COLO668 (cell line): Measurements from ENCODE around the gene CARD18.

Source experiments
- DNase-seq: peaks from one replicate; lab custom pipeline; 2025; ENCODE audit not compliant: unreplicated experiment; lab: John Stamatoyannopoulos, UW

CARD18 gene, protein sequence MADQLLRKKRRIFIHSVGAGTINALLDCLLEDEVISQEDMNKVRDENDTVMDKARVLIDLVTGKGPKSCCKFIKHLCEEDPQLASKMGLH

DNA sequence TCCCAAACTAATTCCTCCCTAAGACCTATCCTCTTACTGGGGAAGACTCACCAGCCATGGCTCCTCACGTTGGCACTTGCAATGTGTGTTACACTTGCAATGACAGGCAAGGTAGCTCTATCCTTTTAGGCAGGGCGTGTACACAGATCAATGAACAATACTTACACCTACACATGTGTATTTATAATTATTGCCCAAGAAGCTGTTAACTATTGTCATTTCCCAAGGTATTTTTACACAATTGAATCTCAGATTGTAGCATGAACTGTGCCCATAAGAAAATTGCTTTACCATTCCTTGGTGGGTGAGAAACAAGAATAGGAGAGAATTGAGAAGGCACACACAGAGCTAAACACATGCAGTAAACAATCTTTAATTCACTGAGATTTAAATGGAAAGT lies at the start of gene CARD18:
CARD18 (minus strand) TSS at position 101 of the 400 bp plus-strand sequence; CDS start at position 58, 43 bp downstream.
- DNase-seq: no peak

DNA sequence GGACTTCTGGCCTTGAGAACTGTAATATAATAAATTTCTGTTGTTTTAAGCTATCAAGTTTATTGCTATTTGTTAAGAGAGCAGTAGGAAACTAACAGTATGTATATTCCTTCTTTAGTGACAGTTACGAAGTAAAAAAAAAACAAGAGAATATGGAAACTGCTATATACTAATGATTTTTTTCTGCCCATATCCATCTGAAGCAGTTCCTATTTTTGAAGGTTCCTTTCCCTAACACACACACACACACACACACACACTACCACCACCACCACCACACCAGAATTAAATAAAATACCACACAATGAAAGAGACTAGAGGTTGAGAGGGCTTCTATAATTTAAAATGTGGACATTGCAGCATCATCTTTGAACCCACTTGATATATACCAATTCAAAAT lies 44.4 kb upstream of the CARD18 start:
- DNase-seq: no peak

DNA sequence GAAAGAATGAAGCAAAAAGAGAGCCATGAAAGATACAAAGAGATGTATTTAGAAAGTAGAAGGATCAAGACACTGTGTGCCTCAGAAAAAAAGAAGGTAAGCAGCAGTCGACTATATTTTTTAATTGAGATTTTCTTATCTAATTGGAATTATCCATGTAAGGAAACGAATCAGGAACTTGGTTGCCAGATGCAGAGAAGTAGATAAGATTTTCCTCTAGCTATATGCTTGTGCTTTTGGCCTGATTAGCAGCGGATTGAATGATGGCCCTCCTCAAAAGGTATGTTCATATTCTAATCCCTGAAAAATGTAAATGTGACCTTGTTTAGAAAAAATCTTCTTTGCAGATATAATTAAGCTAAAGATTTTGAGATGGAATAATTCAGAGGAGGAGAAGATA lies 43.9 kb upstream of the CARD18 start:
- DNase-seq: no peak

DNA sequence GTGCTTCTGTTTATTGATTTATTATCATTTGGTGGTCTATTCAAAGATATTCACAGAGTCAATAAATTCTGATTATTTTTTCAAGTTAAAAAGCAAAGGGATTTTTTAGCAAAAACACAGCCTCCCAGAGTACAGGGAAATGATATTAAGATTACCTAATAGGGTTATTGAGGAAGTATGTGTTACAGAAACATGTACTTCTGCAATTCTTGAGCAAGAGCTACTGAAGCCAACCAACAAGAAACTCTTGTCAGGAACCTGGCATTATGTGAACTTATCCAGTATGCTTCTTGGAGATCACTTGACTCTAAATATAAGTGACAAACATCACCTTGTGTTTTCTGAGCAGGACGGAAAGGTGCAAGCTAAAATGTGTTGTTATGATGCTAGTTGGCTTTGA lies 42.0 kb upstream of the CARD18 start:
- DNase-seq: no peak

DNA sequence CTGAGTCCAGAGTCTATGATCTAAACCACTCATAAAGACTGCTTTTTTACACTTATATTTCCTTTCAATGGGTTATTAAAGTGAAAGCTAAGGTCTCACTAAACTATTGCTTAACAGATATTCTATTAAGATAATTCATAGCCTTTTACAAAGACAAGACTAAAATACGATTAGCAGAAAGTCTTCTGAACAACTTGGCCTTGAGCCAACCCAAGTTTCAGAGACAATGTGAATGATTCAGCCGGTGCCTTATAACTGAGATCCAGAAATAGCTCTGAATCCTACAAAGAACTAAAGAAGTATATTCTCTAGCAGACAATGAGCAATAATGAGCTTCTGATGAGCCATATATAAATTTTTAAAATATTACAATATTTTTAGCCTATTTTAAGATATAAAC lies 41.5 kb upstream of the CARD18 start:
- no peak for DNase-seq

DNA sequence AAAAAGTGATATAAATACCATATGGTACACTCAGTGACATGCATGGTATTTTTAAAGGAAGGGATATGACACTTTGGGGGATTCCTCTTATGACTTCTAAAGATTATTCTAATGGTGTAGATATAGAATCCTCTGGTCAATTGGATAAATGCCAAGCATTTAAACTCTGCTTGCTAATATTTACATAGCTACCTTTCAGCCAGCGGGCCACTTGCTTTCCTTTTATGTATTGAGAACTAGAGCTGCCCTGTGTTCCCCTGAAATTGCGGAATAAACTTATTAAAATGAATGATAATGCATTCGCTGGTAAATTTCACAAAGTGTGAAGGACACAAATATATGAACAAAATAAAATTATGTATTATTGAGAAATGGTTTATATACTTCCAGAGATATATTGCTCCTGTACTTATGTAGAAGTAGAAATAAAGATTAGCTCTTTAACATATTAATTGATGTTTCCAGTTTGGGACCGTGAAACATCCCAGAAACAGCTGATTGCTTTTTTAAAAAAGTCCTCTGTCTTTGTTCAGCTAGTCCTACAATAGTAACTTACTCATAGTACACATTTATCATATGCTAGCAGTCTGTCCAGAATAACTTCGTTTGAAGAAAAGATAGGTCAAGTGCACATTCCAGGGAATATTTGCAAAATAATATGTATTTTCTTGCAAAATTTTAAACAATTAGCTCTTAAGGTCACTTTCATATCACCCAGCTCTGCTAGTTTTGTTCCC lies 40.1 kb upstream of the CARD18 start:
- no peak for DNase-seq

DNA sequence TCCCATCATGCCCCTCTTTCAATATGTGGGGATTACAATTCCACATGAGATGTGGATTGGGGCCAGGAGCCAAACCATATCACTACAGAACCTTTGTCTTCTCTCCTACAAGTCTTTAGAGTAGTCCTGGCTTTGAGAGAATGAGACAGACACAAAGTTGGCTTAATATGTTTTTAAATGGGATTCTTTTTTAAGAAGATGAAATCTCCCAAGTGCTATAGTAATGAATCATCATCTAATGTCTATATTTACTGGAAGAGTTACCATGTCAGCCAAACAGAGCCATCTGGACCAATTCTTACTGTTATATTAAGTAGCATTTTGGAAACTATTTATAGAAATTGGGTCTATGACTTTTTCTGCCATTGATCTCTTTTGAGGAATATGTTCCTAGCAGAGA lies 38.1 kb upstream of the CARD18 start:
- DNase-seq: no peak

DNA sequence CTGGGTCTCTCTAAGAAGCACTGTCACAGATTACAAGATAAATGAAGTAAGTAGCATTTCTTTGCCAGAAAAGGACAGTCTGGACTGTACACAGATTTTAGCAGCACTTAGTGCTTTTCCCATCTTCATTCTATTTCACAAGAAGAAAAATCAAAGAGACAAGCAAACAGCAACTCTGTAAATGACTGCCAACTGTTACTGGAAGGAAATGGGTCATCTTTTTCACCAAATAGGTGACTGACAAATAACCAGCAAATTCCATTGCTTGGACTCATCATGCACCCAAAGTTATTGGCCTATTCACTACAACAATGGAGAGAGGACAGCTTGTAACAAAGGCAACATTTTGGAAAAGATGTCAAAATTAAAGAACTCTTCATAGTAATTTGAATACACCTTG lies 28.9 kb upstream of the CARD18 start:
- DNase-seq: no peak

DNA sequence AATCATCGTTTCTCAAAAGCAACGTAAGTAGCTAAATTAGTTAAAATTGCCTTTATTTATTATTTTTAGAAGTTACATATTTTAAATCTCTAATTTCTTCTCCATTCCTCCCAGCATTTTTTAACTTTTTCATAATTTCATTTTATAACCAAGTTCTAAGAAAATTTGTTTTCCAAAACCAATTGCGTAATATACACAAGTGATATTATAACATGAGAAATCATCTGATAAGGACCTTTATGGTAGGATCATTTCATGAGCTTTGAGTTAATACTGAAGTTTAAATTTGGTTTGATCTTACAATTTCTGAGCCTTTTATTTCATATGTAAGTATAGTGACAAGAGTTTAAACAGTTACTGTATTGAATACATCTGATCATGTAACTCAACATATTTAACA lies 27.7 kb upstream of the CARD18 start:
- DNase-seq: no peak

DNA sequence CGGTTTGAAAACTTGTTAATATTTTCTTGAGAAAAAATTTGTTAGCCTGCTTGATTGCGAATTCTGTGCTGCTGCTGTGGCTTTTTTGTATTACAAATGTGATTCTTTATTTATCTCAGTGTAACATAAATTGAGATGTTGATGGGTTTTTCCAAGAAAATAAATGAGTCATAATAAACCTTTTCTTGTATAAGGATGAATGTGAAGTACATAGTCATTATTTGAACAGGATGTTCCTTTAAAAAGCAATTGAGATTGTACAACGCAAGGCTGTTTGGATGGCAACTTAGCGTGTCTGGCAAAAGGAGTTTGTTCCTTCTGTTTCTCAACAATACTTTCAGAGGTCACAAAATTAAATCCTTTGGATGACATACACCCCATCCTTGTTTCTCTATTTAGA lies 24.6 kb upstream of the CARD18 start:
- no peak for DNase-seq

DNA sequence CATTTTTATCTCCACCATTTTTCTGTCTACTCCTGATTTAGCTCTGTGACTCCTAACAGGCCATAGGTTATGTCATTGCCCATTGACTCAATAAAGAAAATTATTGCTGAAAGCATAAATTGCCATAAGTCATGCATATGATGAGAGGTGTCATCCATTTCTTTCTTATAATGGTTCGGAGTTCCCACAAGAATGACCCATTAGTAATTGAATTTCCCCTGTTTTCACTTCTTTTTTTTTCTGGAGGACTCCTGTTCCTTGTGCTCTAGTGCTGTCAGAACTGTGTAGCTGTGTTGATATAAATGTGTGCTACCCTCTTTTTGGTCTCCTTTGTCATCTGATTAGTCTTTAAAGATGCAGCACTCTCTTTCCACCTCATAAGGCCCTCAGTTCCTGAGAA lies 22.9 kb upstream of the CARD18 start:
- DNase-seq: no peak

DNA sequence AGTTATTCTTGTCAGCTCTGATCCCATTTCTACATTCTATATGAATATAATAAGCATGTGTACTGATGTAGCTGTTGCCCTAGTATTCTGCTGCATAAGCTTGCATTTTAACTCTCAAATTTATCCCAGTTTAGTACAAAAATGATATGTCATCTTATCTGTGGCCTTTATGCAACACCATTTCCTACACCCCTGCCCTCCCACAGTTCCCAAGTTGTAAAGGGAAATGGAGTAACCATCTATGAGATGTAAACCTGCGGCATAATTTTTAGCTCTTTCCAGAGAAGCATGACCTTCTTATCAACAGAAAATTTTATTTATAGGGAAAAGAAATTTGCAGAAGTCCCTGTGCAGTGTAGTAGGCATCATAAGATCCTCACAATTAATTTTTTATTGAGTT lies 18.9 kb upstream of the CARD18 start:
- no peak for DNase-seq

DNA sequence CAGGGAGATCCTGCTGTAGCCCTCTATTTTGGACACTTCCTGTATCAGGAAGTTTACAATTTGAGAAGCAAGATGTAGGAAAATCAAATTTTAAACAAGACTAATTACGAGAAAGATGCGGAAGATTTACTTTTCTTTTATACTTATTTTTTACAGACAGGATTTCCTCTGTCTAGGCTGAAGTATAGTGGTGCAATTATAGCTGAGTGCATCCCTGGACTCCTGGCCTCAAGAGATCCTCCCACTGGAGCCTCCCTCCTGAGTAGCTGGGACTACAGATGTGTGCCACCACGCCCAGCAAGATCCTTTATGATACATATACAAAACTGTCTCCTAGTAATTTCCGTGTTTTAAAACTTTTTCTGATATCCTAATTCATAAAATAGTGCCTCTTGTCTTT lies 17.2 kb upstream of the CARD18 start:
- no peak for DNase-seq

DNA sequence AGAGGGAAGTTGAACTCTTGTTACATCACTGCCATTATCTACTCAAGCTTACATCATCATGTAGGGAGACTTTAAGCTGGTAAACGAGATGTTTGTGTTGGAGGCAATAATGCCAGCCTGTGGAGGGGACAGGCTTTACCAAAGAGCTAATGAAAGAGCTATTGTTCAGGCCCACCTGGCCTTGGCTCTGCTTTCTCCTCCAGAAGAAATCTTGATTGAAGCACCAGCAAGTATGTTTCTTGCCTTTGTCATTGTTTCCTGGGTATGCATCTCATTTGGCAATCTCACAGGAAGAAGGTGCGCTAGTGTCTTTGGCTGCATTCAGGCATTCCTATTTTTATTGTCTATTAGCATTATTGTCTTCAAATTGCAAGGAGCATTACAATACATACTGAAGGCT lies 16.7 kb upstream of the CARD18 start:
- no peak for DNase-seq

DNA sequence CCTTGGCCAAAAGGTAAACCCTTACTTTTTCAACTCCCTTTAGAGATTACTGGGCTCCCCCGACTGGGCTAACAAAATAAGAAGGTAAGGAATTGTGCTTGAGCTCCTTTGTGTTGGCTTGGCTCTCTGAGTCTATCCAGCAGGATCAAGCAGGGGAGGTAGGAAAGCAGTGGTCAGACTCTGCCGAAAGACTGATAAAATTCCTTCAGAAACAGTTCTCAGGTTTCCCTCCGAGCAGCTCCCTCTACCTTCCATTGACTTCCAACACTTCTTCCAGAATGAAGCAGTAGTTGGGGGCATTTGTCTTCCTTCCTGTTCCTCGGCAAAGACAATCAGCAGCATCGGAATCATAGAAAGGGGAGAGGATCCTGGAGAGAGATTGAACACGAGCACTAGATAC lies 16.1 kb upstream of the CARD18 start:
- no peak for DNase-seq

DNA sequence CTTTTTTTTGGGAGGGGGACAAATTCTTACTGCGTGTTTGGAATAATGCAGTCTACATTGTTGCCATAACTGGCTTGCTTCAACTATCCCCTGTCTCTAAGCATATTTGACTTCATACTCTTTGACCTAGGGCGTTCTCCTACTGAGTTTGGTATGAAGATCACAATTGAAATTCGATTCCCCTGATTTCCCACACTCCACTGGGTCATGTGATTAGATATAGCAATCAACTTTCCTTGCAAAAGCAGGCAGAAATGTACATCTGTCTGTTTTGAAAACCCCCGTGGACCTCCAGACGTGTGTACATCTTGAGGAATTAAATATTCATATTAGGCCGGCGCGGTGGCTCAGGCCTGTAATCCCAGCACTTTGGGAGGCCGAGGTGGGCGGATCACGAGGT lies 13.8 kb upstream of the CARD18 start:
- no peak for DNase-seq

DNA sequence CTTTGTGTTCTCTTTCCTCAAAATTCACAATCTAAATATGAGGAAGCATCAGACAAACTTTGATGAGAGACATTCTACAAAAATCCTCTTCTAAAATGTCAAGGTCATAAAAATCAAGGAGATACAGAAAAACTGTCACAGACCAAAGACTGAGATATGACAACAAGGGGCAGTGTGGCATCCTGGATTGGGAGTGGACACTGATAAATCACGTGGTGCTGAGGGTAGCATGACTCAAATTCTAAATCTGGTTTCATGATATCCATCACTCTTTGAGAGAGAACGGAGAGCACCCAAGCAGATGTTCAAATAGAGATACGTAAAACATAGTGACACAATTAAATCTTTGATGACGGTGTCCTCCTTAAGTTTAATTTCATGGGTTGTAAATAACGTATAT lies 13.0 kb upstream of the CARD18 start:
- no peak for DNase-seq

DNA sequence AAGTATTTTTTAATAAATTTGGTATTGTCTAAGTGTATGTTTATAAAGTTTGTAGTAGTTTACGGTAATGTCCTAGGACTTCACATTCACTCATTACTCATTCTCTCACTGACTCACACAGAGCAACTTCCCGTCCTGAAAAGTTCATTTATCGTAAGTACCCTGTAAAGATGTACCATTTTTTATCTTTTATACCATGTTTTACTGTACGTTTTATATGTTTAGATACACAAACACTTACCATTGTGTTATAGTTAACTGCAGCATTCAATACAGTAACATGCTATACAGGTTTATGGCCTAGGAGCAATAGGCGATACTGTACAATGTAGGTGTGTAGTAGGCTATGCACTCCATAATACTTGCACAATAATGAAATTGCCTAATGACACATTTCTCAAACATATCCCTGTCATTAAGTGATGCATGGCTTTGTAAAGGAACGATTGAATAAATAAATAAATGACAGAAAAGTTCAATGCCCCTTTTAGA lies 12.5 kb upstream of the CARD18 start:
- no peak for DNase-seq

DNA sequence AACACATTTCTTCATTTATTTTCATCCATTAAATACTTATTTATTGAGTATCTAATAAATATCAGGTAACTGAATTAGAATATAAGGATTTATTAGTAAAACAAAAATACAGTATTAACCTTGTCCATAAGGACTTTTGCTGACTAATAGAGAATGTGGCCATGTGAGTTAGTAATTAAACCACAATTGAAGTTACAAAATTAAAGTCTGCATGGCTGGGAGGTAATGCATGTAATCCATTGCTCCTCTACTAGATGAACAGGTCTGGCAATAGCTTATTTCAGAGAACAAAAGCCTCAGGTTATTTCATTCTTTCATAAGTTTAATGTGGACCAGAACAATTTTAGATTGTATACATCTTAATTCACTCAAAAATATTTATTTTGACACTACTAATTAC lies 9.9 kb upstream of the CARD18 start:
- no peak for DNase-seq

DNA sequence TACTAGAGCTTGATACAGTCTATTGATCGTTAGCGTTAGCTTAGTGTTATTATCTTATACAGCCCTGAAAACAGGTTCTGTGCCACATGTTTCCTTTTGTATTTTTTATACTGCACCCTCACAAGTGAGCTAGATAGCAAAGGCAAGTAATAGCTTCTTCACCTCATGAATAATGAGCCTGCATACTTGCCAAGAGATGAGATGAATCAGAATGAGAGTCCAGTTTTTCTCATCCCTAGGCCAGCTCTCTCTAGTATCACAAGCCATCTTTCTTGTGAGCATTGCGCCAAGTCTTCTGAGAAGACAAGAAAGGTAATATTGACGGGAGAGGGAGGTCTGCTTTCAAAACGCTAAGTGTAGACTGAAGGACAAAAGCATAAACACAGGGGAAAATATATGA lies 8.7 kb upstream of the CARD18 start:
- no peak for DNase-seq

DNA sequence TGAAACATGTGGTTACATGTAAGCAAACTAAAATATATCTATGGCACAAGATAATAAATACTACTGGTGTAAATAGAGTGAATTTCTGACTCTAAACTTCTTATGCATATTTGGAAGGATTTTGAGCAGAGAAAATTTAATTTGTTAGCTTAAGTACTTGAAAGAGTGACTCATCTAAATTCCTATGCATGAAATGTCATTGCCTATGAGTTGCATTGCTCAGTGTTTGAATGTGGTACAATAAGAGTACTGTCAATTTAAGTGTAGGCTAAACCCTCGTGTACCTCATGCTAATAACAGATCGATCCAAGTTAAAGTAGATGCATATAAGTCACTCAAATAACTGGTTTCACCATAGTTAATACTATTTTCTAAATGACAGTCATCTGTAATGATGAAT lies 5.3 kb upstream of the CARD18 start:
- DNase-seq: no peak

DNA sequence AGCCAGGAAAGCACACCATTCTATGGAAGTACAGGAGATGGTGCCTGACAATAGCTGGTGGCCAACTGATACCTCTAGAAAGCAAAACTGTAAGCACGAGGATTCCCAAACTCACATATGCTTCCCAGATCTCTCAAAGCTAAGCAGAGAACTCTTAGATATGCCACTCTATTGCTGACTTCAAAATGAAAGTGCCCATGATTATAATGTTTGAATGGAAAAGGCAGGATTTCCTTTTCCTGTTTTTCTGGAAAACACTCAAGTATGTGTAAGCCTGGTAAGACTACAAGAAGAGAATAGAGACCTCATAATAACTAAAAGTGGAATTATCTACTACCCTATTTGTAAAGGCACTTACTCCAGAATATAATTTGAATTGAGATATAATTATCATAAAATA lies 2.6 kb upstream of the CARD18 start:
- no peak for DNase-seq

DNA sequence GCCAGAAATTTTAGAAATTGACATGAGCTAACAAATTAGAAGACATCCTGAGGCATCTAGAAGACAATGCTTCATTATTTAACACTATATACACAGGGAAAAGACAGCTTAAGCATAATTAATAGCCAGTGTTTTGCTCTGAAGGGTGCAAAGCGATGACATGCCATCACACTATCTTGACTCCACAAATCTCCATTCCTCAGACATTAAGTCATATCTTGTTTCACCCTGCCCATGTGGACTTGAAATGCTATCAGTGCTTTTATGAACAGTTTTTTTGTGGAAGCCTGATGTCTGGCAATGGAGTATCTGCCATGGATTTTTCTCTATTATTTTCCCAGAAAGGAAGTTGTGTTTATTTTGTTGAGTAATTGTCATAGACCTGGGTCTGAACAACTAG lies 2.3 kb downstream of the CARD18 start:
- DNase-seq: no peak
